AG09319 (cell line): ENCODE measurements around the gene C3orf18.

Source experiments
- DNase-seq: peaks from one replicate; pipeline ENCODE4 v3.0.0-alpha.2; 2010; ENCODE audit warnings: low read depth; ENCODE audit errors: extremely low read depth
- TF ChIP-seq, protein P1 (sequence below): IDR thresholded peaks from 2 replicates; pipeline ENCODE4 v1.5.1; 2011; ENCODE audit warnings: low read depth, mild to moderate bottlenecking, inconsistent platforms, low read length, moderate library complexity

Gene C3orf18

DNA sequence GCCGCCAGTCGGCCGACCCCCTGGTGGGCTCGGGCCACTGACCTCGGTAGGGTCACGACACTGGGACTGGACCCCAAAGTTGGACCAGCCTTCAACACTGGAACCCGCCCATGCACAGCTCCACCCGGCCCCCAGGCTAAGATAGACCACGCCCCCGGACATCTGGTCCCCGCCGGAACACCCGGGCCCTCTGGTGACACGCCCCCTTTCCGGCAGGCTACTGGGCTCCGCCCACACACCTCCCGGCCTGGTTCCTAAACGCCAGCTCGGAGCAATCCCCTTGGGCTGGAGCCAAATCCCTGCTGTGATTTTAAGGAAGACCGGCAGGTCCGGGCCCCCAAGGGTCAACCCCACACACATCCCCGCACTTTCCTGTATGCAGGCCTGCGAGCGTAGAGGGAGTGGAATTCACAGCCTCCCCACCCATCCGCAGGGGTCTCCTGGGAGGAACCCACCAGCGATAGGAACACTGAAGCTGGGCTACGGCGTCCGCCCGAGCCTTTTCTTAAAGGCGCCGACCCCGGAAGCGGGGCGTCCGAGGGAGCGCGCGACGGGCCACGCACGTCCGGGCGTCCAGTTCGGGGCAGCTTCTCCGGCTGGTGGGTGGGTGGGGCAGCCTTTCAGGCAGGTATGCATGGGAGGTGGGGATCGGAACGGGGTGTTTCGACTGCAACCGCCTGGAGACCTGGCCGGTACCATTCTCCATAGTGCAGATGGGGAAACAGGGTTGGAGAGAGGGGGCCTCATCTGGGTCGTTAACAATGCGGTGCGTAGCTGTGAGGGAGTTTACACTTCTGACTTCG is 1.6 kb upstream of the C3orf18 start, which contains the start of gene HEMK1:
HEMK1 (plus strand) TSS at position 576 of the 803 bp plus-strand sequence. CDS start 1,583 bp downstream, outside the sequence.
- DNase-seq, result peak; percentile 82
- TF ChIP-seq, protein P1, sequence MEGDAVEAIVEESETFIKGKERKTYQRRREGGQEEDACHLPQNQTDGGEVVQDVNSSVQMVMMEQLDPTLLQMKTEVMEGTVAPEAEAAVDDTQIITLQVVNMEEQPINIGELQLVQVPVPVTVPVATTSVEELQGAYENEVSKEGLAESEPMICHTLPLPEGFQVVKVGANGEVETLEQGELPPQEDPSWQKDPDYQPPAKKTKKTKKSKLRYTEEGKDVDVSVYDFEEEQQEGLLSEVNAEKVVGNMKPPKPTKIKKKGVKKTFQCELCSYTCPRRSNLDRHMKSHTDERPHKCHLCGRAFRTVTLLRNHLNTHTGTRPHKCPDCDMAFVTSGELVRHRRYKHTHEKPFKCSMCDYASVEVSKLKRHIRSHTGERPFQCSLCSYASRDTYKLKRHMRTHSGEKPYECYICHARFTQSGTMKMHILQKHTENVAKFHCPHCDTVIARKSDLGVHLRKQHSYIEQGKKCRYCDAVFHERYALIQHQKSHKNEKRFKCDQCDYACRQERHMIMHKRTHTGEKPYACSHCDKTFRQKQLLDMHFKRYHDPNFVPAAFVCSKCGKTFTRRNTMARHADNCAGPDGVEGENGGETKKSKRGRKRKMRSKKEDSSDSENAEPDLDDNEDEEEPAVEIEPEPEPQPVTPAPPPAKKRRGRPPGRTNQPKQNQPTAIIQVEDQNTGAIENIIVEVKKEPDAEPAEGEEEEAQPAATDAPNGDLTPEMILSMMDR, result no peak

DNA sequence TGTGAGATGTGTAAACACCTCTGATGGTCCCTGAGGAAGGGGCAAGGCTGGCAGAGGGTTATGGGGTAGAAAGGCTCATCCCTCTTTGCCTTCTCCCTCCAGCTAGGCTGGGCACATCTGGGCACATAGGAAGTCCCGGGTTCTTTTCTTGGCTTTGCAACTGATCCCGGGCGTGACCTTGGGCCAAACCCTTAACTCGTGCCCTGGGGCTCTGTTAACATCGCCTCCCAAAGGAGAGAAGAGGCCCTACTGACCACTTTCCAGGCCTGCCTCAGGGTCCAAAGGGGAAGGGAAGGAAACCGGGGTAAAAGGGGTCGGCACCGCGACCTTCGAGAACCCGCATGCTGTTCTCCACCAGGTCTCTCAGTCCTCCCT is 549 bp downstream of the C3orf18 start:
- no peak for DNase-seq
- TF ChIP-seq, protein P1, result no peak

DNA sequence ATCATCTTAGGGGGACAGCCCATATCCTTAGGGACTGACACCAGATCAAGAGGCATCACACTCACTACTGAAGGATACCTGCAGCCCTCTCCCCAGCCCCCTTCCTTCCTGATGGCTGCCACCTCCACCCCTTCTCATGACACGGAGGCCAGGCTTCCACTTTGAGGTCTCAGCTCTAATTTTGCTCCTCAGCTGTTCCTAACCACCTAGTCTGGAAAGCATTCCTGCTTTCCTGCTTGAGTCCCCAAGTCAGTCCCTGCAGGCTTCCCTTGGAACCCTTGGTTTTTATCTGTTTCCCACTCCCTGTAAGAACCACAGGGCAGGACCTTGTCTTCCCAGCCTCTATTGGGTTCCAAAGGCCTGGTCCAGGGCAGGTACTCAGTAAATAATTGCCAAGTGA is 3.2 kb downstream of the C3orf18 start:
- TF ChIP-seq, protein P1, result no peak
- DNase-seq, result no peak

DNA sequence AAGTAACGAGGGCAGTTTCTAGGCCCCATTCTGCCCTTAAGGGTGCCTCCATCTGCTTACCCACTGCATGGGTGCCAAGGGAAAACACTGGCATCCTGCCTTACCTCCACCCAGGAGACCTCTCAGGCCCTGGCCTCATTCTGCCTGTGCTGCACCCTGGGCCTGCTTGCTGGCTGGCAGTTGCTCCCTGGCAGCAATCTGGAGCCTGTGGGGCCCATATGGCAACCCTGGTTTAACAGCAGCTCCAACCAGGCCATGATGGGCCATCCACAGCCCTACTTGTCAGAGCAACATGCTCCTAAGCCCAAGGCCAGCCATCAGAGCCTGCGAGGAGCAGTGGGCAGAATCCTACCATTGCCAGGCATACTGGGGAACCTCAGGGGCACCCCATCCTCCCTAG is 3.7 kb downstream of the C3orf18 start:
- TF ChIP-seq, protein P1, result no peak
- DNase-seq, result no peak

DNA sequence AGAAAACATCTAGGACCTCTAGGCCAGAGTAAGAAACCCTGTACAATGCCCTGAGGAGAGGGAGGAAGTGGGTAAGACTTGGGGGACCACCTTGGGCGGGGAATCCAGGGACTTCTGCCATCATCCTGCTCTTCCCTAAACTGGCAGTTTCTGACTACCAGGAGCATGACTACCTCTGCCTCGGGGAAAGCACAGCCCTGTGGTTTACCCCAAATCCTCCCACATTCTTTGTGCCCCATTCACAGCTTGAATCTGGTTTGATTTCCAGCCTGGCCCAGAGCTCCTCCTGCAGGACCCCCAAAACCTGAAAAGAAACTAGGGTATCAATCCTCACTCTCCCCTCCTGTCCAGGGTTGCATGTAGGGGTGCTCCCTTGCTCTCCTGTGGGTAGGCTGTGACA is 4.7 kb downstream of the C3orf18 start:
- no peak for DNase-seq
- TF ChIP-seq, protein P1, result peak; percentile 14; the same call in 1 of the 2 replicates

DNA sequence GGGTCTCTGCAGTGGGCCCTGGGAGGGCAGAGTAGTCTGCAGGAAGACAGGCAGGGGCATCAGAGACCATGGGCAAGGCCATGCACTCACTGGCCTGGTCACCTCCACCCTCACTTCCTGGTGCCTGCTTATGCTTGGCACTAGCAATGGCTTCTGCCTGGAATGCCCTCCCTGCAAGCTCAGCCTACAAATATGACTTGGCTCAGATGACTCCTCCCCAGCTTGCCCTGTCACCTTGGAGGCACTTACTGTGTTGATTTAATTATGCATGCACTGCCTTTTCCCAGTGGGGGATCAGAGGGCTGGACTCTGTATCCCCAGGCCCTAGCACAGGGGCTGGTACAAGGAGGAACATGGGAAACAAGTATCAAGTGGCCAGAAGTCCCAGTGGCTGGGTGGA is 7.8 kb downstream of the C3orf18 start:
- DNase-seq, result no peak
- TF ChIP-seq, protein P1, result no peak

DNA sequence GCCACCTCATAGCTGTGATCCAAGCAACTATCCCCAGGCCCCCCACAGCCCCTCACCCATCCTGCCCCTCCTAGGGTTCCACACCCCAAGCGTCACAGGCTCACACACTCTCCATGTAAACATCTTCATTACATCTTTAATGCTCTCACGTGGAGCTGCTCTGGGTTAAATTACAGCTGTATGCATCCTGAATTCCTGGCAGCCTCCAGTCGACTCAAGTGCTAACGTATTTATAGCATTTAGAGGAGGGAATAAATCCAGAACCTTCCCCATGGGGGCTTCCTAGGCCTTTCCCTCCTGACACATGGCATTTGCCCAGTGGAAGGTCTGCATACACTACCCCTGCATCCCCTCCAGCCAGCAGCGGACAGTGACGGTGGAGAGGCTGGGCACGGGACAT is 9.6 kb downstream of the C3orf18 start:
- no peak for DNase-seq
- TF ChIP-seq, protein P1, result no peak
